Omental fat pad (tissue), 4 donors: ENCODE measurements around the gene EVC2. TPM values are rescaled to one million over a fixed set of nuclear protein-coding genes. Genes with fewer than 3 reads are reported as not detected.

Source experiments
- ATAC-seq: fragments of 150-250 bp; one replicate; pipeline ENCODE4 v1.9.1; 2016; ENCODE audit warnings: mild to moderate bottlenecking, moderate library complexity; ENCODE audit not compliant: low FRiP score
- DNase-seq: peaks from one replicate; pipeline ENCODE4 v3.0.0-alpha.2; 2019; ENCODE audit warnings: low spot score
- total RNA-seq, 4 donors: library from RNA; depleted of rRNA; stranded (reverse); fragments of >200 nt; gene quantifications; one replicate each; pipeline ENCODE4 v1.1.0, GENCODE V29; 2016
- TF ChIP-seq, protein P1 (sequence below), 3 donors: fragments of 450-650 bp; IDR thresholded peaks; one replicate each; pipeline ENCODE4 v1.5.1; 2016 to 2017; ENCODE audit warnings: antibody characterized with exemption in 3 of 3, mild to moderate bottlenecking in 3 of 3, moderate library complexity in 2 of 3

Gene EVC2
- total RNA-seq, 4 donors from 2014 or later, result 4.8 to 20.2 (median 12.5) TPM

DNA sequence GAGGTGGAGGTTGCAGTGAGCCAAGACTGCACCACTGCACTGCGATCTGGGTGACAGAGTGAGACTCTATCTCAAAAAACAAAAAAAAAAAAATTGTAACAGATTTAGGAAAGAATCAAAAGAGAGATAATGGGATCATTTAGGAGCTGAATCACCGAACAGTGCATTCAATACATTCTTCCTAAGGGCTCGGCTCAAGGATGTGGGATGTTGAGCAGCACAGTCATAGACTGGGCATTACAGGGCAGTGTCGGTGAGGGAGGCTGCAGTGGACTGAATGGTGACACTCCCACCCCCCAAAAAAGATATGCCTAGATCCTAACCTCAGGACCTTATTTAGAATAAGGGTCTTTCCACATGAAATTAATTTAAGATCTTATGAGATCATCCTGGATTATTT is 70.0 kb downstream of the EVC2 start:
- ATAC-seq (no peak), DNase-seq (no peak)
- TF ChIP-seq, protein P1, sequence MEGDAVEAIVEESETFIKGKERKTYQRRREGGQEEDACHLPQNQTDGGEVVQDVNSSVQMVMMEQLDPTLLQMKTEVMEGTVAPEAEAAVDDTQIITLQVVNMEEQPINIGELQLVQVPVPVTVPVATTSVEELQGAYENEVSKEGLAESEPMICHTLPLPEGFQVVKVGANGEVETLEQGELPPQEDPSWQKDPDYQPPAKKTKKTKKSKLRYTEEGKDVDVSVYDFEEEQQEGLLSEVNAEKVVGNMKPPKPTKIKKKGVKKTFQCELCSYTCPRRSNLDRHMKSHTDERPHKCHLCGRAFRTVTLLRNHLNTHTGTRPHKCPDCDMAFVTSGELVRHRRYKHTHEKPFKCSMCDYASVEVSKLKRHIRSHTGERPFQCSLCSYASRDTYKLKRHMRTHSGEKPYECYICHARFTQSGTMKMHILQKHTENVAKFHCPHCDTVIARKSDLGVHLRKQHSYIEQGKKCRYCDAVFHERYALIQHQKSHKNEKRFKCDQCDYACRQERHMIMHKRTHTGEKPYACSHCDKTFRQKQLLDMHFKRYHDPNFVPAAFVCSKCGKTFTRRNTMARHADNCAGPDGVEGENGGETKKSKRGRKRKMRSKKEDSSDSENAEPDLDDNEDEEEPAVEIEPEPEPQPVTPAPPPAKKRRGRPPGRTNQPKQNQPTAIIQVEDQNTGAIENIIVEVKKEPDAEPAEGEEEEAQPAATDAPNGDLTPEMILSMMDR (IDR thresholded peaks at IDR 0.05), result no peak

DNA sequence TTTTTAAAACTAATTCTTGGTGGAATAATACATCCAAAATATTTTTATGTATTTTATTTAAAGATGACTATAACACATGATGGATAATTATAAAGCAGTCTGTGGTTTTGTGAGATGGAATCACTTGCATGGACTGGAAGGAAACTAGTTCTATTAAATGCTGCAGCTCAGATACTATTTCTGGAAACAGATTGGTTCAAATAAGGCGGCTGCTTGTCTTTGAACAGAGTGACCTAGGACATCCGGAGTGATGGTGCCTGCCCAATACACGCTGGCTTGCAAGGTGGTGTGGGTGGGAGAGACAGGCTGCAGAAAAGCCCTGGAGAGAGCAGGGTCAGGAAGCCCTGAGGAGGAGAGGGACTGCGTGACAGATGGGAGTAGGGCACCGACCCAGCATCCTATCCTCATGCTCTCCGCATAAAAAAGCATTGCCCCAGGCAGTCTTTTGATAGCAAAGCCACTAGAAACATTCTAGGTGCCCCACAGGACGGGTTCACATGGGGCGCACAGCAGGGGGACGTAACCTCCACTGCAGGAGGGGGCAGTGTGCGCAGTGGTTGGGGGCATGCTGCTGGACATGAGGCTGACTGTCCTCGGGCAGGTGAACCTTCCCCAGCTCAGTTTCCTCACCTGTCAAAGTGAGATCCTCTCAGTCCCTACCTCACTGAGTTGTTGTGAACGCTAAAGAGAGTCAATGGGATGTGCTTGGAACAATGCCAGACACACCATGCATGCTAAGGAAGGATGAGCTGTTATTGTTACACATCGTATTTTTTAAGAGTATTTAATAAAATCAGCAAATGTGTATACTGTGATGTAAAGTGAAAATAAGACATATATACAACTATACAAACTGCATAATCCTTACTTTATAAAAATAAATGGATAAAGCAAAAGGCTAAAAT is 71.3 kb downstream of the EVC2 start:
- ATAC-seq, result no peak
- no peak for DNase-seq
- TF ChIP-seq, protein P1 (IDR thresholded peaks at IDR 0.05), result no peak

DNA sequence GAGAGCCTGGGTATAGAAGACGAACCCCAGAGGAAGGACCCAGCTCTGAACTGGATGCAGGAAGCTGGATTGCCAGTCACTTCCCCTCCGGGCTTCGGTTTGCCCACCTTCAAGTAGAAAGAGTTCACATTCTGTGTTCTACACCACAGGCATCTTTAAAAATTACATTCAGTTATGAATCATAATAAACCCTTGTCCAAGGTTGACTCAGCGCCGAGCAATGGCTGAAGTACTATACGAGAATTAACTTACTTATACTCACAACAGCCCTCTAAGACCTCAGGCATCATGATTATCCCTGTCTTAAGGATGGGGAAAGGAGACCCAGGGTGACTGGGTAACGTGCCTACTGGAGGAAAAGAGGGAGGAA is 72.5 kb downstream of the EVC2 start:
- TF ChIP-seq, protein P1 (IDR thresholded peaks at IDR 0.05), result no peak
- no peak for ATAC-seq

DNA sequence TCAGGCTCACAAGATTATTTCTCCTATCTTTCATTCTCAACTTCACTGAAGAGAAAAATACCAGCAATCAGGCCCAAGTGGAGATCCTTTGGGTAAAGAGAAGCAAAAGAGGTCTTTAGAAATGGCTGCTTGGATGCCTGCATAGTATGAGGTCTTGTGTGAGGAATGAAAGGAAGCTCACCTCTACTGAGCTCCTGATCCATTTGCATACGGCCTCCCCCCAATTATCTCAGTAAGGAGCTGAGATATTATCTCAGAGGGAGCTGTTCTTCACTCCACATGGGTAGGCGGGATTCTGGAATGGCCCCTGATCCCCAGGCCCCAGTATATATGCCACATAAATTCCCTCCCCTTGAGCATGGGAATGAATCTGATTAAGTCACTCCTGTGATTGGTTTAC is 75.8 kb downstream of the EVC2 start:
- DNase-seq, result no peak
- TF ChIP-seq, protein P1 (IDR thresholded peaks at IDR 0.05), result no peak

More for the DNA sequence above, 72.5 kb downstream of the EVC2 start:
- no peak for DNase-seq

DNA sequence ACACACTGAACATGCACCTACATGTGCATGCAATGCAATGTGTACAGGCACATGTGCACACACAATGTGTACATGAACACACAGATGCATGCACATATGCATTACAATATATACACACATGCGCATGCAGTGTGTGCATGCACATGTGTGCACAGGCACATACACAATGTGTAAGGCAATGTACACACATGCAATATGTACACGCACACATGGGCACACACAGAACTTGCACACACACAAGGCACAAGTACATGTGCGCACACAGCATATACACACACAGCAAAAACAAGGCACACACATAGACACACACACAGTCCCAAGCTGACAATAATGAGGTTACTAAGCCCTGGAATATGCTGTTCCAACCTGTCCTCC is 76.3 kb downstream of the EVC2 start:
- TF ChIP-seq, protein P1 (IDR thresholded peaks at IDR 0.05), result no peak
- DNase-seq (no peak), ATAC-seq (no peak)

More for the DNA sequence above, 75.8 kb downstream of the EVC2 start:
- no peak for ATAC-seq

DNA sequence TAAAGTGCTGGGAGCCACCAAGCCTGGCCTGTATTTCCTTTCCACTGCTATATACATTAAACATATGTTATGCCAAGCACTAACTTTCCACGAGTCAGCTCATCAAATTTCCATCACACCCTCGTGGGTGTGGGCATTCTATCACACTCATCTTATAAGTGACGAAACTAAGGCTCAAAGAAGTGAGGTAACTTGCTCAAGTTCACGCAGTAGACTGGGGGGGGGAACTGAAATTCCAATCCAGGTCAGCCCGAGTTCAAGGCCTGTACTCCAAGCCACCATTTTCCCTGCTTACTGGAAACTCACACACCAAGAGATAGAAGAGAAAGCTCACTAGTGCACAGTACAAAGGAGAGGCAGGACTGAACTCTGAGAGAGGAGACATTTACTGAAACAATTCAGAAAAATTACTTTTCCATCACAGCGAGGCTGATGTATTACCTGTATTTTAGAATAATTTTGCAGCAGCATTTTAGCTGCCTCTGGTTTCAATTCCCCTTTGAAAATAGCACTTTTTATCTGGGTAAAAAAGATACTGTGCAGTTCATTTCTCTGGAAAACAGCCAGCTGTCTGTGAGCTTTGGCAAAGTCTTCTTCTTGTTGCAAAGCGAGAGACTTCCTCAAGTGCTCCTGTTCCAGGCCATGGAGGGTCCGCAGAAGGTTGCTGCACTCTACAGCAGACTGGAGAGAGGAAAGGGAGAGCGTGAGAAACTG is 76.8 kb downstream of the EVC2 start:
- DNase-seq (no peak), ATAC-seq (no peak)
- TF ChIP-seq, protein P1 (IDR thresholded peaks at IDR 0.05), result no peak
